Ureter (tissue), 1 donor: ENCODE results near the gene GRK7. TPM values are rescaled to one million over a fixed set of nuclear protein-coding genes. Genes with fewer than 3 reads are reported as not detected.
"Not testable (repeated sequence)": the region's sequence is repeated elsewhere in the genome, so short reads cannot be mapped to it uniquely, and the experiment has no call there.

ENCODE experiments used
- DNase-seq: peaks from one replicate; pipeline ENCODE4 v3.0.0-alpha.2; 2020; ENCODE audit warnings: low spot score
- total RNA-seq: library from RNA; stranded (reverse); gene quantifications from one replicate; pipeline ENCODE4 v1.2.4, GENCODE V29; 2023
- donor health status: DM: yes; HTN: yes; CAD: no.

Gene GRK7
- total RNA-seq, 1 donor from 2014 or later, result not detected

DNA sequence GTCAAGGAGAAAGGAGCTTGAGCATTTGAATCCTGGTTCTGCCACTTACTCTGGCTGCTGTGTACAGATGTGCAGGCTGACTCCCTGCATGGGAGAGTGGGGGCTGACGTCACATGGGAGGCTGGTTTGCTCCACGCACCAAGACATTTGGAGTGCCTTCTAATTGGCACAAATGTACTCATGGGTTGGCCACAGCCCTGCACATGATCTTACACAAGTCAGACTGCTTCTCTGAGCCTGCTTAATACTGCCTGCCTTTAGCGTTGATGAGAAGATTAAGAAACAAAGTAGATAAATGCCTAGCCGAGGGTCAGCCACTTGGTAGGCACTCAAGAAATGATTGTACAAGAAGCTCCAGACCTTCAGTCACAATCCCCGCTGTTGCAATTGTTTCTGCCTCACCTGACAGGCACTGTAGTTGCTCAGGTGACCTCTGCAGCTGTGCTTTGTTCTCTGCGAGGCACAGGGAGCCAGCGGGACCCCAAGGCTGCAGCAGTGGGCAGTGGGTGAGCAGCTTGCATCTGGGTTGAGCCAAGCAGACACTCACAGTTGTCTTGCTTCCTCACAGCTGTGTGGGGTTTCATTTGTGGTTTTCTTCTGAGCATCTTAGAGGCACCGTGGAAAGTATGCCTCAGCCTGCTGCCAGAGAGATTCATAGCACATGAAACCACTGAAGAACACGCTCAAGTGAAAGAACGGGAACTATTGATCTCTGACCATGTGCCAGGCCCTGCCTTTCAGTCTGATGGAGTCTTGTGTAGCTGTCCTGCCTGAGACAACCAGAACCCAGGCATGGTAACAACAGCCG is 33.1 kb downstream of the GRK7 start:
- DNase-seq, result peak; percentile 48

DNA sequence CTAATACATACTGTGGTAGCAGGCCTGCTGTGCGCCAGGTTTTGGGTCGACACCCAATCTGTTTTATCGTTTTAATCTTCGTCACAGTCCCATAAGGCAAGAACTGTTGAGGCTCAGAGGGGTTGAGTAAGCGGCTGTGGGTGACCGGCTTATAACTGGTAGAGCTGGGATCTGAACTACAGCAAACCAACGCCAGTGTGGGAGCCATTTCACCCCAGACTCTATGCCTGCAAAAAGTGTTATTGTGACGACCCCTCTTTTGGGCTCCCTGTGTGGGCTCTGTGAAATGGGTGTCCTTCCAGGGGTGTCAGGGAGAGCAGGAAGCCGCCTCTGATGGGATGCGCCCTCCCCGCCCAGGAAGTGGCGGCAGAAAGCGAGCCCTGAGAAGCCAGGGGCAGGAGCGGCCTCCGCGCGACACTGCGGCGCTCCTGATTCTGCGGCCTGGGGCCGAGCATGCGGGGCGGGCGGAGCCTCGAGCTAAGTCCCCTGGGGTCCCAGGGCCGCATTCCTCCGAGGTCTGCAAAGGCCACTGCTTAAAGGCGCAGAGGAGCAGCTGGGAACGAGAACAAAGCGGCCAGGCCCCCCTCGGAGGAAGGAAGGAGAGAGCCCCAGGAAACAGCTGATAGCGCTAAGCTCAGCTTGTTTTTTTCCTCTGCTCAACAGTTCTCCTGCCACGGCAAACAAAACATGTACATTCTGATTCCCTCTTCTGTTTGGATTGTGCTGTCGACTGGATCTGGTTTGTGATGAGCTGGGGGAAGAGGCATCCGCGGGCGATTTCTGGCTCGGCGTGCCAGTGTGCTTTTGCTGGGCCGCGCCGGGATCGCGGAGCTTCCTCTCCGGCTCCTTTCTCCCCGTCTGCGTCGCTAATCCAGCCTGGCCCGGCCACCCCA is 33.9 kb downstream of the GRK7 start:
- DNase-seq, result peak; percentile 46

DNA sequence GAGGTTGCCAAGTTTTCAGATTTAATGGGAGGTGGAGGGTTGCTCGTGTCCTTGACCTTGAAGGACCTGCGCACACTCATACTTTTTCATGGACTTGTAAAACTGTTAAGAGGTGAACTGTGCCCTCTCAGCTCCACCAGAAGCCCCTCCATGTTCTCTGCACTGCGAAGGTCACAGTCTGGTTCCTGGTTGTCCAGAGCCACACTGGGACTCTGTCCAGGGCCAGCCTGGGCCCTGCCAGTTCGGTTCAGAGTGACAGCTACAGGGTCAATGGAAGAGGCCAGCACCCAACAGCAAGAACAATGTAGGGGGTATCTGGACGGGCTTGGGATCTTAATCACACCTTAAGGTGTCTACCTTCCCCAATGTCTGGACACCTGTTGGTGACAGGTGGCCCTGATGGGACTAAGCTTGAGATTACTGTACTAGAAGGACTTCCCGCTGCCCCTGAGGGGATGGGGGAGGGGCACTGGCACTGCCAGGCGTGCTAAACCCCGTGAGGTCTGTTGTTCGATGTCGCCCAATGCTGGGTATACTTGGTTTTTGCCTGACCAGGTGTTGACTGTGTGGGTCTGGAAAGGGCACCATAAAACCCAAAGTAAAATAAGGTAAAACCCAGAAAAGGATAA is 34.7 kb downstream of the GRK7 start:
- no peak for DNase-seq

DNA sequence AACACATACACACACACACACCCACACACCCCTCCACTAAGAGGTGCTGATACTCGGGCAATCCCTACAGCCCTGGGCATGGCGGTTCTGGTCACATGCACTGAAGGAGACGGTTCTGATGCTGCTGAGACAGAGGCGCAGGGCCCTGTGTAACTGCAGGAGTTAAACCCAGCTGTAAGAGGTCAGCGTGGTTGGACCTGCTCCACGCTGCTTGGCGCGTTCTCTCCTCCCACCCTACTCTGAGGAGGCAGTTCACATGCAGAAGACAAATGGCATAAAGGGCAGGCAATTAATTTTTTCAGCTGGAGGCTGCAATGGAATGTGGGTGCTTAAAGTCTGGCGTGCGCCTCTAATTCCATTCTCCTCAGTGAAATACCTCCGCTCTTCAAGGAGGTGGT is 35.2 kb downstream of the GRK7 start:
- peak; percentile 61 for DNase-seq

DNA sequence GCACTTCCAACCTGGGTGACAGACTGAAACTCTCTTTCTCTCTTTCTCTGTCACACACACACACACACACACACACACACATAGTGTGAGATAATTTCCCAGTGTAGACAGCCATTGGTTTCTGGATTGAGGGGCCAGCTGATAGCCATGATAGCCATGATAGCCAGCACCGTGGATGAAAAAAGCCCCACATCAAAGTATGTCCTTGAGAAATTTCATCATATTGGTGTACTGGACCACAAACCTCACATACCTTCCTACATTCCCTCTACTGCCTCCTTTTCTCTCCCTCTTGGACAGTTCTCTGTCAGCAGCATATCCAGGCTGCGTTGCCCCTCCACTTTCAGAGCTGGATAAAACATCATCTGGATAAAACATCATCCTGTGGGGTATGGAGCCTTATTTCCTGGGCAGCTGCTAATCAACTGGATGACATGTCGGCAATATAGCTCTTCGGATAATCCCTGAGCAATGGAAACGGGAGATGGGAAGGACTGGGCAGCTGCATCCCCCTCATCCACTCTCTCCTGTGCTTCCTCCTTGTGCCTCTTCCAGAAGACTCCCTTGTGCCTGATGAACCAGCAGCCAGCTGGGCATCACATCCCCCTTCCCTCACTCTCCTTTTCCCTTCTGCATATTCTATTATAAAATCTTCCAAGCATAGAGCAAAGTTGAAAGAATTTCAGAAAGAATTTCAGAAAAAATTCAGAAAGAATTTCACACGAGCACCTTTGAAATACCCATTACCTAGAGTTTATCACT is 39.3 kb downstream of the GRK7 start:
- DNase-seq, result no peak

DNA sequence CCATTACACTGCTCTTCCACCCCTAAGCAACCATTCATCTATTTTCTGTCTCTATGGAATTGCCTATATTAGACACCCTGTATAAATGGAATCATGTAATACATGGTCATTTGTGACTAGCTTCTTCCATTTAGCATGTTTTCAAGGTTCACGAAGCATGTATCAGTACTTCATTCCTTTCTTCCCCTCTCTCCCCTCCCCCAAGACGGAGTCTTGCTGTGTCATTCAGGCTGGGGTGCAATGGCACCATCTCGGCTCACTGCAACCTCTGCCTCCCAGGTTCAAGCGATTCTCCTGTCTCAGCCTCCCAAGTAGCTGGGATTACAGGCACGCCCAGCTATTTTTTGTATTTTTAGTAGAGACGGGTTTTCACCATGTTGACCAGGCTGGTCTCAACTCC is 40.3 kb downstream of the GRK7 start:
- not testable (repeated sequence) for DNase-seq

DNA sequence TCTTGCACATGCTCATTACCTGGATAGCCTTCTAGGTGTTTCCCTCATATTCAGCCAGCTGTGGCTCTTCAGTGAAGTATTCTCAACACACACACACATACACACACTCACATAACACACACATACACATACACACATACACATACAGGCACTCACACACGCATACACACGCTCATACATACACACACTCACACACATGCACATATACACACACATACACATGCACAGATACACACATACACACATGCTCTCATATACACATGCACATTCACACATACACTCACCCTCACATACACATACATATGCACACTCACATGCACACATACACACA is 41.2 kb downstream of the GRK7 start:
- DNase-seq, result no peak

DNA sequence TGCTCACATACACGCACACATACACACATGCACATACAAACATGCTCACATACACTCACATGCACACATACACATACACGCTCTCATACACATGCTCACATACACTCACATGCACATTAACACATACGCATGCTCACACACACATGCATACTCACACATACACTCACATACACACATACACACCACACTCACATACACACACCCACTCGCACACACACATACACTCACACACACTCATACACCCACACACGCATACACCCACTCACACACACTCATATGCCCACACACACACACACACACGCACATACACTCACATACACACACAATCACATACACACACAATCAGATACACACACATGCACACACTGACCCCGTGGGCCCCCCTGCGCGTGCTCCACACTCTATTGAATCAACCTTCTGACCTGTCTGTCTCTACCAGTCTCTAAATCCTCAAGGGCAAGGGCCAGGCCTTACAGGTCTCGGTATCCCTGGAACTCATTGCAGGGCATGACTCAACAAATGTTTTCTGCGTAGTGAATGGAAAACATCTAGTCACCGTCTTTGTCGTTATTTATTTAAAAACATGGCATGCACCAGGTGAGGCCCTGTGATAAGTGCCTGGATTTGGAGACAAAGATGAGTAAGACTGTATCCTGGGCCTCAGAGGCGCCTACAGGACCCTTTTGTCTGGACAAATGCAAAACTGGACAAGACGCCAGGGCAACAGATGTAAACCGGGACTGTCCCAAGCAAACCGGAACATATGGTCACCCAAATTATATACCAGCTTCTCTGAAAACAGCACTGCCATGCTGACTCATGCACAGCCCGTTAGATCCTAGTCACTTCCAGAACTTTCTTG is 41.8 kb downstream of the GRK7 start:
- DNase-seq, result no peak

DNA sequence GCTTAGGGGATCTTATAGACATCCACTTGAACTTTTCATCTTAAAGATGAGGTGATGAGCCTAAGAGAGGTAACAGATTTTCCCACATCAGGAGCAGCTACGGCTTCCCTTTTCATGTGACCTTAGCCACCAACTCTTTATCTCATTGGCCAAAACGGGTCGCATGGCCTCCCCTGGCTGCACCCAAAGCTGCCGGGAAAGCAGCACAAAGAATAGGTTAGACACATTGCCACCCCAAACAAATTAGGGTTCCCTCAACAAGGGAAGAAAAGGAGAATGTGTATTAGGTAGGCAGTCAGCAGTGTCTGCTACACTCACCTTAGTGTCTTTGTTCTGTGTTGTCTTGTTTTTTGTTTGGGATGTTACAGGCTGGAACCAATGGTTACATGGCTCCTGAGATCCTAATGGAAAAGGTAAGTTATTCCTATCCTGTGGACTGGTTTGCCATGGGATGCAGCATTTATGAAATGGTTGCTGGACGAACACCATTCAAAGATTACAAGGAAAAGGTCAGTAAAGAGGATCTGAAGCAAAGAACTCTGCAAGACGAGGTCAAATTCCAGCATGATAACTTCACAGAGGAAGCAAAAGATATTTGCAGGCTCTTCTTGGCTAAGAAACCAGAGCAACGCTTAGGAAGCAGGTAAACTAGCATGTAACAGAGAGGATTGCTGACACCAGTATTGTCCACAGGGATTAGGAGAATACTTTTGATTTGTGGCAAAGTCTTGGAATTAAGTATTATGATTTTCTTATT is 44.2 kb downstream of the GRK7 start:
- no peak for DNase-seq

DNA sequence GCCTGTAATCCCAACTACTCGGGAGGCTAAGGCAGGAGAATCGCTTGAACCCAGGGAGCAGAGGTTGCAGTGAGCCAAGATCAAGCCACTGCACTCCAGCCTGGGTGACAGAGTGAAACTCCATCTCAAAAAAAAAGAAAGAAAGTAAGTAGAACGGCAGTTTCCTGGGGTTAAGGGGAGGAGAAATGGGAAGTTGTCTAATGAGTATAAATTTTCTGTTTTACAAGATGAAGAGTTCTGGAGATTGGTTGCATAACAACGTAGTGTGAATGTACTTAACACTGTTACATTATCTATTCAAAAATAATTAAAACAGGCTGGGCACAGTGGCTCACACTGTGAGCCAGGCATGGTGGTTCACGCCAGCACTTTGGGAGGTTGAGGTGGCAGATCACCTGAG is 45.4 kb downstream of the GRK7 start:
- DNase-seq, result no peak

DNA sequence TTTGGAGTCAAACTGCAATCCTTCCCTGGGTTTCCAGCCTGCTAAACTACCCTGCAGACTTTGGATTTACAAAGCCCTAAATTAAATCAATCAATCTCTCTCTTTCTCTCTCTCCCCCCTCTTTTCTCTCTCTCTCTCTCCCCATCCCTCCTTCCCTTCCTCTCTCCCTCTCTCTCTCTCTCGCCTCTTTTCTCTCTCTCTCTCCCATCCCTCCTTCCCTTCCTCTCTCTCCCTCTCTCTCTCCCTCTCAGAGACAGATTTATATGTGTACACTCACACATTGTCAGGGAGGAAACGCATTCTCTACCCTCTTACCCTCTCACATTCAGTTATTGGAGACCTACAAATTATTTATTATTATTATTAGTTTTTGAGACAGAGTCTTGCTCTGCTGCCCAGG is 47.0 kb downstream of the GRK7 start:
- DNase-seq, result no peak

DNA sequence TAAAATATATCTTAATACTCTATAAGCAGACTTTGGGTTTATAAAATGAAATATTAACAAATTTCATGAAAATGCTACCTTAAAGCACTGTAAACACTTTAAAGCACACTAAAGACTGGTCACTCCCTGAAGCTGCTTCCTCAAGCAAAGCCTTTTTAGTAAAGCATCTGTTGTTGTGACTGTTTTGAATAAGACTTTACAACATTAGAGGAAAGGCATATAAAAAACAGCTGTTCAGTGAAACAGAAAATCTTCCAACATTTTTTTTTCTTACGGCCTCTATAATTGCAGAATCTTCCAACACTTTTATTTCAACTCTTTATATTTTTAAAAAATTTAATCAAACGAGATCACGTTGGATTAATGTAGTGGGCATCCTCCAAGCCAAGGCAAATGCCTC is 48.1 kb downstream of the GRK7 start:
- DNase-seq, result no peak

DNA sequence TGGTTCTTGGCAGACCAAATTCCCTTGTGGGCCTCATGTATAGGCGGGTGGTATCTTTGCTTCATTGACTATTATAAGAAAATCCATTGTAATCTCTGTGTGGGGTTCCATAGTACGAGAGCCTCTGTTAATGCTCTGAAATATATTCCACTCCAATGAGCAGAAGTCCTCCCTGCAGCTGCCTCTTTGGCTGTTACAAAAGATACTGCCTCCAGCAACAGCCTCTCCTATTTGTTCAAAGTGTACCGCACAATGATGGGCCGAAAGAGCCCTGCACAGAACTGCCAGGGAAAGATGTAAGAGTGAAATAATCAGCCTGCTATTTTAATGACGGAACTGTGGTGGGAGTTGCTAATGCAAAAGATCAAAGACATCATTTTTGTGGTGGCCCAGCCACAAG is 48.9 kb downstream of the GRK7 start:
- no peak for DNase-seq

DNA sequence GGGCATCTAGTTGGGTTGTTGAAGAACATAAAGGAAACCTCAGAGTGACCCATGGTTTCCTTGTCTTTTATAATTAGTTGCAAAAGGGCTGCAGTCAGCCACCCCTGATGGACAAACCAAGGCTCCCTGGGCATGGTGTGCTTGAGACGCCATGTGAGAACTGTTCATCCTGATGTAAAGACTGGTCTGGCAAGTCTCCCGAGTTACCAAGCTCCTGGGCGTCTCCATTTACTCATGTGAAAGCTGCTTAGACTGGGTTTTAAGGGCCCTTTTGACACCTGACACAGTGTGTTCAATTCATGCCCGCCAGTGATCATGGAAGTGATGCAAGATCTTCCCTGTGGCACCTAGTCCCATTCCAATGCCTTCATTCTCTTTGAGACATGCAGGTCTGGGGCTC is 49.4 kb downstream of the GRK7 start:
- no peak for DNase-seq

Other genes starting within 250 kb of the GRK7 start
- gene RNF7, start 25.1 kb upstream of the GRK7 start, total RNA-seq, result 83.6 TPM
- gene ATP1B3, start 113.2 kb downstream of the GRK7 start, total RNA-seq, result 113 TPM